ENCODE measurements around the gene CHST9.

DNA sequence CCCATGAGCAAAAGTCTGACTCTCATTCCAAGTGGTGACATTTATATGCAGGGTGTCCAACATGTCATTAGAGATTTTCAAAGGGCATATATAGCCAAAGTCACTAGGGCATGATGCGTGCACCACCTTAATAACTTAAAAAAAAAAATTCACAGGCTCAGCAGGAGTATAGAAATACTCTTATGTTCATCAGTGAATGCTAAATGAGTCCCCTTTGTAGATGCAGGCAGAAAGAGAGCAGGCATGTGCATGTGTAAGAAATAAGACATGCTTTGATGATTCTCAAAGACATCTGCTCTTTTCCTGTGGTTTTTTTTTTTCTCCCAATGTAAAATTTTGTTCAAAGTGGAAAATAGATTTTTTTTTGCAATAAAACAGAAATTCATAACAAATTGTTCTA is 207.3 kb downstream of the CHST9 start:
- TF ChIP-seq ZNF124 (CRISPR knock-in tag; IDR thresholded peaks at IDR 0.05) (no peak), POLR2A (conservative IDR thresholded peaks at IDR 0.05) (no peak), MTA1 (IDR thresholded peaks at IDR 0.05; ENCODE audit: borderline replicate concordance) (no peak), RFX5 (IDR thresholded peaks at IDR 0.05; ENCODE audit: low read depth, low read length) (no peak), HNRNPH1 (optimal IDR thresholded peaks at IDR 0.05; ENCODE audit: low read depth, low read length) (no peak), SETDB1 (IDR thresholded peaks at IDR 0.05; ENCODE audit: low read length) (no peak), SMARCA5 (IDR thresholded peaks at IDR 0.05) (no peak), SP2 (IDR thresholded peaks at IDR 0.05; ENCODE audit: extremely low read depth, low read depth, low read length, poor library complexity, severe bottlenecking) (no peak), BMI1 (IDR thresholded peaks at IDR 0.05; ENCODE audit: low read length) (no peak), NR4A1 (CRISPR knock-in tag; IDR thresholded peaks at IDR 0.05) (no peak), NR4A1 (tag; IDR thresholded peaks at IDR 0.05) (no peak)
- TF ChIP-seq, protein P1, sequence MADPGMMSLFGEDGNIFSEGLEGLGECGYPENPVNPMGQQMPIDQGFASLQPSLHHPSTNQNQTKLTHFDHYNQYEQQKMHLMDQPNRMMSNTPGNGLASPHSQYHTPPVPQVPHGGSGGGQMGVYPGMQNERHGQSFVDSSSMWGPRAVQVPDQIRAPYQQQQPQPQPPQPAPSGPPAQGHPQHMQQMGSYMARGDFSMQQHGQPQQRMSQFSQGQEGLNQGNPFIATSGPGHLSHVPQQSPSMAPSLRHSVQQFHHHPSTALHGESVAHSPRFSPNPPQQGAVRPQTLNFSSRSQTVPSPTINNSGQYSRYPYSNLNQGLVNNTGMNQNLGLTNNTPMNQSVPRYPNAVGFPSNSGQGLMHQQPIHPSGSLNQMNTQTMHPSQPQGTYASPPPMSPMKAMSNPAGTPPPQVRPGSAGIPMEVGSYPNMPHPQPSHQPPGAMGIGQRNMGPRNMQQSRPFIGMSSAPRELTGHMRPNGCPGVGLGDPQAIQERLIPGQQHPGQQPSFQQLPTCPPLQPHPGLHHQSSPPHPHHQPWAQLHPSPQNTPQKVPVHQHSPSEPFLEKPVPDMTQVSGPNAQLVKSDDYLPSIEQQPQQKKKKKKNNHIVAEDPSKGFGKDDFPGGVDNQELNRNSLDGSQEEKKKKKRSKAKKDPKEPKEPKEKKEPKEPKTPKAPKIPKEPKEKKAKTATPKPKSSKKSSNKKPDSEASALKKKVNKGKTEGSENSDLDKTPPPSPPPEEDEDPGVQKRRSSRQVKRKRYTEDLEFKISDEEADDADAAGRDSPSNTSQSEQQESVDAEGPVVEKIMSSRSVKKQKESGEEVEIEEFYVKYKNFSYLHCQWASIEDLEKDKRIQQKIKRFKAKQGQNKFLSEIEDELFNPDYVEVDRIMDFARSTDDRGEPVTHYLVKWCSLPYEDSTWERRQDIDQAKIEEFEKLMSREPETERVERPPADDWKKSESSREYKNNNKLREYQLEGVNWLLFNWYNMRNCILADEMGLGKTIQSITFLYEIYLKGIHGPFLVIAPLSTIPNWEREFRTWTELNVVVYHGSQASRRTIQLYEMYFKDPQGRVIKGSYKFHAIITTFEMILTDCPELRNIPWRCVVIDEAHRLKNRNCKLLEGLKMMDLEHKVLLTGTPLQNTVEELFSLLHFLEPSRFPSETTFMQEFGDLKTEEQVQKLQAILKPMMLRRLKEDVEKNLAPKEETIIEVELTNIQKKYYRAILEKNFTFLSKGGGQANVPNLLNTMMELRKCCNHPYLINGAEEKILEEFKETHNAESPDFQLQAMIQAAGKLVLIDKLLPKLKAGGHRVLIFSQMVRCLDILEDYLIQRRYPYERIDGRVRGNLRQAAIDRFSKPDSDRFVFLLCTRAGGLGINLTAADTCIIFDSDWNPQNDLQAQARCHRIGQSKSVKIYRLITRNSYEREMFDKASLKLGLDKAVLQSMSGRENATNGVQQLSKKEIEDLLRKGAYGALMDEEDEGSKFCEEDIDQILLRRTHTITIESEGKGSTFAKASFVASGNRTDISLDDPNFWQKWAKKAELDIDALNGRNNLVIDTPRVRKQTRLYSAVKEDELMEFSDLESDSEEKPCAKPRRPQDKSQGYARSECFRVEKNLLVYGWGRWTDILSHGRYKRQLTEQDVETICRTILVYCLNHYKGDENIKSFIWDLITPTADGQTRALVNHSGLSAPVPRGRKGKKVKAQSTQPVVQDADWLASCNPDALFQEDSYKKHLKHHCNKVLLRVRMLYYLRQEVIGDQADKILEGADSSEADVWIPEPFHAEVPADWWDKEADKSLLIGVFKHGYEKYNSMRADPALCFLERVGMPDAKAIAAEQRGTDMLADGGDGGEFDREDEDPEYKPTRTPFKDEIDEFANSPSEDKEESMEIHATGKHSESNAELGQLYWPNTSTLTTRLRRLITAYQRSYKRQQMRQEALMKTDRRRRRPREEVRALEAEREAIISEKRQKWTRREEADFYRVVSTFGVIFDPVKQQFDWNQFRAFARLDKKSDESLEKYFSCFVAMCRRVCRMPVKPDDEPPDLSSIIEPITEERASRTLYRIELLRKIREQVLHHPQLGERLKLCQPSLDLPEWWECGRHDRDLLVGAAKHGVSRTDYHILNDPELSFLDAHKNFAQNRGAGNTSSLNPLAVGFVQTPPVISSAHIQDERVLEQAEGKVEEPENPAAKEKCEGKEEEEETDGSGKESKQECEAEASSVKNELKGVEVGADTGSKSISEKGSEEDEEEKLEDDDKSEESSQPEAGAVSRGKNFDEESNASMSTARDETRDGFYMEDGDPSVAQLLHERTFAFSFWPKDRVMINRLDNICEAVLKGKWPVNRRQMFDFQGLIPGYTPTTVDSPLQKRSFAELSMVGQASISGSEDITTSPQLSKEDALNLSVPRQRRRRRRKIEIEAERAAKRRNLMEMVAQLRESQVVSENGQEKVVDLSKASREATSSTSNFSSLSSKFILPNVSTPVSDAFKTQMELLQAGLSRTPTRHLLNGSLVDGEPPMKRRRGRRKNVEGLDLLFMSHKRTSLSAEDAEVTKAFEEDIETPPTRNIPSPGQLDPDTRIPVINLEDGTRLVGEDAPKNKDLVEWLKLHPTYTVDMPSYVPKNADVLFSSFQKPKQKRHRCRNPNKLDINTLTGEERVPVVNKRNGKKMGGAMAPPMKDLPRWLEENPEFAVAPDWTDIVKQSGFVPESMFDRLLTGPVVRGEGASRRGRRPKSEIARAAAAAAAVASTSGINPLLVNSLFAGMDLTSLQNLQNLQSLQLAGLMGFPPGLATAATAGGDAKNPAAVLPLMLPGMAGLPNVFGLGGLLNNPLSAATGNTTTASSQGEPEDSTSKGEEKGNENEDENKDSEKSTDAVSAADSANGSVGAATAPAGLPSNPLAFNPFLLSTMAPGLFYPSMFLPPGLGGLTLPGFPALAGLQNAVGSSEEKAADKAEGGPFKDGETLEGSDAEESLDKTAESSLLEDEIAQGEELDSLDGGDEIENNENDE (IDR thresholded peaks at IDR 0.05; ENCODE audit: low read depth, low read length) = no peak
- TF ChIP-seq, protein P2, sequence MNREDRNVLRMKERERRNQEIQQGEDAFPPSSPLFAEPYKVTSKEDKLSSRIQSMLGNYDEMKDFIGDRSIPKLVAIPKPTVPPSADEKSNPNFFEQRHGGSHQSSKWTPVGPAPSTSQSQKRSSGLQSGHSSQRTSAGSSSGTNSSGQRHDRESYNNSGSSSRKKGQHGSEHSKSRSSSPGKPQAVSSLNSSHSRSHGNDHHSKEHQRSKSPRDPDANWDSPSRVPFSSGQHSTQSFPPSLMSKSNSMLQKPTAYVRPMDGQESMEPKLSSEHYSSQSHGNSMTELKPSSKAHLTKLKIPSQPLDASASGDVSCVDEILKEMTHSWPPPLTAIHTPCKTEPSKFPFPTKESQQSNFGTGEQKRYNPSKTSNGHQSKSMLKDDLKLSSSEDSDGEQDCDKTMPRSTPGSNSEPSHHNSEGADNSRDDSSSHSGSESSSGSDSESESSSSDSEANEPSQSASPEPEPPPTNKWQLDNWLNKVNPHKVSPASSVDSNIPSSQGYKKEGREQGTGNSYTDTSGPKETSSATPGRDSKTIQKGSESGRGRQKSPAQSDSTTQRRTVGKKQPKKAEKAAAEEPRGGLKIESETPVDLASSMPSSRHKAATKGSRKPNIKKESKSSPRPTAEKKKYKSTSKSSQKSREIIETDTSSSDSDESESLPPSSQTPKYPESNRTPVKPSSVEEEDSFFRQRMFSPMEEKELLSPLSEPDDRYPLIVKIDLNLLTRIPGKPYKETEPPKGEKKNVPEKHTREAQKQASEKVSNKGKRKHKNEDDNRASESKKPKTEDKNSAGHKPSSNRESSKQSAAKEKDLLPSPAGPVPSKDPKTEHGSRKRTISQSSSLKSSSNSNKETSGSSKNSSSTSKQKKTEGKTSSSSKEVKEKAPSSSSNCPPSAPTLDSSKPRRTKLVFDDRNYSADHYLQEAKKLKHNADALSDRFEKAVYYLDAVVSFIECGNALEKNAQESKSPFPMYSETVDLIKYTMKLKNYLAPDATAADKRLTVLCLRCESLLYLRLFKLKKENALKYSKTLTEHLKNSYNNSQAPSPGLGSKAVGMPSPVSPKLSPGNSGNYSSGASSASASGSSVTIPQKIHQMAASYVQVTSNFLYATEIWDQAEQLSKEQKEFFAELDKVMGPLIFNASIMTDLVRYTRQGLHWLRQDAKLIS (CRISPR knock-in tag; IDR thresholded peaks at IDR 0.05) = no peak
- TF ChIP-seq, protein P3, sequence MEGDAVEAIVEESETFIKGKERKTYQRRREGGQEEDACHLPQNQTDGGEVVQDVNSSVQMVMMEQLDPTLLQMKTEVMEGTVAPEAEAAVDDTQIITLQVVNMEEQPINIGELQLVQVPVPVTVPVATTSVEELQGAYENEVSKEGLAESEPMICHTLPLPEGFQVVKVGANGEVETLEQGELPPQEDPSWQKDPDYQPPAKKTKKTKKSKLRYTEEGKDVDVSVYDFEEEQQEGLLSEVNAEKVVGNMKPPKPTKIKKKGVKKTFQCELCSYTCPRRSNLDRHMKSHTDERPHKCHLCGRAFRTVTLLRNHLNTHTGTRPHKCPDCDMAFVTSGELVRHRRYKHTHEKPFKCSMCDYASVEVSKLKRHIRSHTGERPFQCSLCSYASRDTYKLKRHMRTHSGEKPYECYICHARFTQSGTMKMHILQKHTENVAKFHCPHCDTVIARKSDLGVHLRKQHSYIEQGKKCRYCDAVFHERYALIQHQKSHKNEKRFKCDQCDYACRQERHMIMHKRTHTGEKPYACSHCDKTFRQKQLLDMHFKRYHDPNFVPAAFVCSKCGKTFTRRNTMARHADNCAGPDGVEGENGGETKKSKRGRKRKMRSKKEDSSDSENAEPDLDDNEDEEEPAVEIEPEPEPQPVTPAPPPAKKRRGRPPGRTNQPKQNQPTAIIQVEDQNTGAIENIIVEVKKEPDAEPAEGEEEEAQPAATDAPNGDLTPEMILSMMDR (IDR thresholded peaks at IDR 0.05 in 2 of 3, conservative IDR thresholded peaks at IDR 0.05 in 1 of 3; ENCODE audit: insufficient read depth in 2 of 3, low read depth in 1 of 3, low read length in 3 of 3) = no peak
